ENCODE results near the gene EIF3D. TPM values are rescaled to one million over a fixed set of nuclear protein-coding genes. Genes with fewer than 3 reads are reported as not detected.
A peak's percentile ranks its signal among the peaks of the same experiment; 100 is the strongest.

Gene EIF3D
- total RNA-seq, 4 donors from 2014 or later = 247 to 409 (median 332) TPM

DNA sequence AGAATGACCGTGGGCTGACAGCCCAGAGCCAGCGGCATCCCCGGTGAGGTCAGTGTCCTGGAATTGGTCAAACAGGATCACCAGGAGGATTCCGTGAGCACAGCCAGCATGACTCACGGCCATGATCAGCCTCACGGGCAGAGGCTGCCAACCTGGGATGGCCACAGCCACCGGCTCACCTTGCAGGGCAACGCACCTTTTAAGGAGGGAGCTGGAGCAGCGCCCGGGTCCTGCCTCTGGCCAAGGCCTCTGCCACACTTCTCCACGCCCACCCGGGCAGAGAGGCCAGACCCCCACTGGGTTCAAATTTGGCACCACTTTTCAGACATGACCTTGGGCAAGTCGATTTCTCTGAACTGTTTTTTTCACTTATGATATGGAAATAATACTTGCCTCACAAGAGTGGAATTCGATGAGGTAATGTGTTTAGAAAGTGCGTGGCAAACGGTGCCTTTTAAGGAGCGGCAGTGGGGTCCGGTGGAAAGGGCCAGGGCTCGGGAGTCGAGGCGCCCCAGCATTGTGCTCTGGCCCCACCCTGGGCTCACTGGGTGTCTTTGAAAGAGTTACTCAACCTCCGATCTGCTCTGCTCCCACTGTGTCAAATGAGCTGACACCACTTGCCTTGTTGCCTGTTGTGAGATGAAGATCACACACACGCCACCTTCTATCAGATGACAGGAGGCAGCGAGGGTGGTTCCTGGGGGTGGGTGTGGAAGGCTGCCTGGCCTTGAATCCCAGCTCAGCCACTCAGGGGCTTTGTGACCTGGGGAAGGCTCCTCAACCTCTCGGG, 63.5 kb downstream of the EIF3D start:
- Histone ChIP-seq H3K36me3 (peaks cover 9% of the 10 kb centered on the region), H3K4me3 (no peak overlapping the region), H3K4me1 (peaks cover 58% of the 10 kb centered on the region), H3K27me3 (no peaks in the 10 kb centered on the region), H3K9me3 (no peaks in the 10 kb centered on the region), H3K27ac (peak overlapping the region; percentile 80)
- 47% methylated on average over 19 of the region's 25 CpGs for WGBS
- DNase-seq (ENCODE audit: low spot score in 2 of 2) = no peak
- TF ChIP-seq POLR2AphosphoS5 (IDR thresholded peaks at IDR 0.05) = peak in 1 of 3 donors; percentile 62
- no peak for TF ChIP-seq EP300 (IDR thresholded peaks at IDR 0.05)
- no peak for TF ChIP-seq POLR2A (IDR thresholded peaks at IDR 0.05)
- TF ChIP-seq, protein P1, sequence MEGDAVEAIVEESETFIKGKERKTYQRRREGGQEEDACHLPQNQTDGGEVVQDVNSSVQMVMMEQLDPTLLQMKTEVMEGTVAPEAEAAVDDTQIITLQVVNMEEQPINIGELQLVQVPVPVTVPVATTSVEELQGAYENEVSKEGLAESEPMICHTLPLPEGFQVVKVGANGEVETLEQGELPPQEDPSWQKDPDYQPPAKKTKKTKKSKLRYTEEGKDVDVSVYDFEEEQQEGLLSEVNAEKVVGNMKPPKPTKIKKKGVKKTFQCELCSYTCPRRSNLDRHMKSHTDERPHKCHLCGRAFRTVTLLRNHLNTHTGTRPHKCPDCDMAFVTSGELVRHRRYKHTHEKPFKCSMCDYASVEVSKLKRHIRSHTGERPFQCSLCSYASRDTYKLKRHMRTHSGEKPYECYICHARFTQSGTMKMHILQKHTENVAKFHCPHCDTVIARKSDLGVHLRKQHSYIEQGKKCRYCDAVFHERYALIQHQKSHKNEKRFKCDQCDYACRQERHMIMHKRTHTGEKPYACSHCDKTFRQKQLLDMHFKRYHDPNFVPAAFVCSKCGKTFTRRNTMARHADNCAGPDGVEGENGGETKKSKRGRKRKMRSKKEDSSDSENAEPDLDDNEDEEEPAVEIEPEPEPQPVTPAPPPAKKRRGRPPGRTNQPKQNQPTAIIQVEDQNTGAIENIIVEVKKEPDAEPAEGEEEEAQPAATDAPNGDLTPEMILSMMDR (IDR thresholded peaks at IDR 0.05) = no peak

DNA sequence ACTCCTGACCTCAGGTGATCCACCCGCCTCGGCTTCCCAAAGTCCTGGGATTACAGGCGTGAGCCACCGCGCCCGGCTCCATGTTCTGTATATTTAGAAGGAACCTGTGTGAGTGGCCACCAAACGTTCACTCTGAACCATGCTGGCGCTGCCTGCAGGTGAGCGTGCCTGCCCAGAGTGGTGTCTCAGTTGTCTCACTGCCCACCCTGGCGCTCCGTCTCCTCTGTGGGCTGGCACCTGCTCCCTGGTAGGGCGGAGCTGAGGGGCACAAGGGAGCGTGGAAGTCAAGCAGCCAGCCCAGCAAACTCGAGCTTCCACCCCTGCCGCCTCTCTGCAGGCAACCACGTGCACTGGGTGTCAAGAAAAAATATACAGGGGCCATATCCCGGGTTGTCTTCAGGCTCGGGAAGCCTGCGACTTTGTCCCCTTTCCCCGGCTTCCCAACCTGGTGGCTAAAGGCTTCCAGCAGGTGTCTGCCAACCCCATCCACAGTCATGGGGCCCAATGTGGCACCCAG, 64.2 kb downstream of the EIF3D start:
- Histone ChIP-seq H3K4me3 (no peak overlapping the region), H3K4me1 (peaks cover 52% of the 10 kb centered on the region), H3K27me3 (no peaks in the 10 kb centered on the region), H3K9me3 (no peaks in the 10 kb centered on the region), H3K27ac (peak overlapping the region; percentile 80), H3K36me3 (peaks cover 9% of the 10 kb centered on the region)
- no peak for DNase-seq (ENCODE audit: low spot score in 2 of 2)
- WGBS = 64% methylated on average over 20 of the region's 20 CpGs
- TF ChIP-seq, protein P1 (IDR thresholded peaks at IDR 0.05) = no peak
- TF ChIP-seq POLR2A (IDR thresholded peaks at IDR 0.05) (no peak), POLR2AphosphoS5 (IDR thresholded peaks at IDR 0.05) (no peak), EP300 (IDR thresholded peaks at IDR 0.05) (no peak)

GRCh38 chr22:36463783-36464184, 65.2 kb downstream of the EIF3D start:
- WGBS = 81% methylated on average over 7 of the region's 17 CpGs
- peaks cover 49% of the 10 kb centered on the region for H3K4me1 ChIP-seq
- H3K9me3 ChIP-seq = no peaks in the 10 kb centered on the region
- DNase-seq (ENCODE audit: low spot score in 2 of 2) = no peak
- no peaks in the 10 kb centered on the region for H3K27me3 ChIP-seq
- TF ChIP-seq POLR2A (IDR thresholded peaks at IDR 0.05) (no peak), POLR2AphosphoS5 (IDR thresholded peaks at IDR 0.05) (peak in 1 of 3 donors; percentile 52)
- TF ChIP-seq, protein P1 (IDR thresholded peaks at IDR 0.05) = no peak
- H3K36me3 ChIP-seq = peaks cover 9% of the 10 kb centered on the region
- peak overlapping the region; percentile 80 for H3K27ac ChIP-seq
- no peak overlapping the region for H3K4me3 ChIP-seq

DNA sequence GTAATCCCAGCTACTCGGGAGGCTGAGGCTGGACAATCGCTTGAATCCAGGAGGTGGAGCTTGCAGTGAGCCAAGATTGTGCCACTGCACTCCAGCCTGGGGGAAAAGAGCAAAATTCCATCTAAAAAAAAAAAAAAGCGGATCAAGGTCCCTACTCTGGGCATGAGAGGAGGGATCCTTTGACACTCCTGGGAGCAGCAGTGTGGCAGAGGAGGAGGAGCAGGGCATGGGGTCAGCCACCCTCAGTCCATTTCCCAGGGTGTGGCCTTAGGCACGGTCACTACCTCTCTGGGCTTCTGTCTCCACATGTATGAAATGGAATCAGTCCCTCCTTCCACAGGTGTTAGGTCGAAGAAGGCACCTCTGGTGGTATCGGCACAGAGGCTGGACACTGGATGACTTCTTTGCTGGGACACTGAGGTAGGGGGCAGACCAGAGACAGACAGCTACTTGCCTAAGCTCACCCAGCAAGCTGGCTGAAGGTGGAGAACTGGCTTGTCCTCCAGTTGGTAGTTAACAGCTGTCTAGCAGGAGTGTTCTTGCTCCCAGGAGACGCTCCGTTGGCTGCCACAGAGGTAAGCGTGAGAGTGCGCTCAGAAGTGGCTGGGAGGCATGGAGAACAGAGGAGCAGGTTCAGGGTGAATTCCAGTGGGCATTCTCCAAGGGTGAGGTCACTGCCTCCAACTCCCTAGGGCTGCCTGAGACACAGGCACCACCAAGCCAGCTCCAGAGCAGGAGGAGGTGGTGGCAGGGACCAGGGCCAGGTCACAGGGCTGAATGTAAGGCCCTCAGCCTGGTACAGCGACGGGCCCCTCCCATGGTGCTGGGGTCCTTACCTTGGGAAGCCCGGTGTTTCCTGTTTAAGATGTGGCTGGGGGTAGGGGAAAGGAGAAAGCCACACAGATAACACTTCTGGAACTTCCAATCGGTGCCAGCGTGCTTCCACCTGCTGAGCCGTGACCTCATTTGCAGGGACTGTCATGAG, 67.0 kb downstream of the EIF3D start:
- WGBS = 65% methylated on average over 10 of the region's 16 CpGs
- Histone ChIP-seq H3K36me3 (peaks cover 4% of the 10 kb centered on the region), H3K4me1 (peaks cover 35% of the 10 kb centered on the region), H3K4me3 (no peak overlapping the region), H3K27ac (peak overlapping the region; percentile 50), H3K27me3 (no peaks in the 10 kb centered on the region), H3K9me3 (no peaks in the 10 kb centered on the region)
- TF ChIP-seq, protein P1 (IDR thresholded peaks at IDR 0.05) = no peak
- TF ChIP-seq POLR2AphosphoS5 (IDR thresholded peaks at IDR 0.05) (no peak), POLR2A (IDR thresholded peaks at IDR 0.05) (no peak), EP300 (IDR thresholded peaks at IDR 0.05) (no peak)
- DNase-seq (ENCODE audit: low spot score in 2 of 2) = no peak

Other genes with a start within 250 kb of the EIF3D start
- gene MYH9, start 141.2 kb downstream of the EIF3D start, total RNA-seq = 100 to 1,000 TPM; 284 to 323 (median 294) TPM
- 10 to 100 TPM; 50.7 to 73.5 (median 61.3) TPM for gene TXN2, start 47.5 kb downstream of the EIF3D start, total RNA-seq
- 10 to 100 TPM; 11.4 to 20.9 (median 14.0) TPM for gene FOXRED2, start 22.1 kb downstream of the EIF3D start, total RNA-seq
- not detected for gene CACNG2, start 174.6 kb upstream of the EIF3D start, total RNA-seq
- gene IFT27, start 247.0 kb upstream of the EIF3D start, total RNA-seq = 10 to 100 TPM in 2 of 4 donors, 1 to 10 TPM in 2; 8.2 to 29.0 (median 17.7) TPM